CD4-positive, alpha-beta T cell treated with Interleukin-4 for 4 hours (primary cell): ENCODE measurements around the gene IRX5.

ENCODE experiments used
- DNase-seq: peaks from one replicate; pipeline ENCODE4 v3.0.0-alpha.2; 2020

Gene IRX5

GRCh38 chr16:54930005-54930868 is at the start of gene IRX5:
Gene IRX5 (plus strand): TSS chr16:54930865. CDS start chr16:54931199, 334 bp downstream.
- DNase-seq: peak; percentile 18

GRCh38 chr16:54882556-54882955 is 48.1 kb upstream of the IRX5 start:
- DNase-seq: no peak

GRCh38 chr16:54883358-54883757 is 47.3 kb upstream of the IRX5 start:
- DNase-seq: no peak

GRCh38 chr16:54886078-54886477 is 44.6 kb upstream of the IRX5 start:
- no peak for DNase-seq

- DNase-seq: no peak
Measured at GRCh38 chr16:54890381-54890780, 40.3 kb upstream of the IRX5 start.

GRCh38 chr16:54891346-54891745 is 39.3 kb upstream of the IRX5 start:
- no peak for DNase-seq

GRCh38 chr16:54892981-54893380 is 37.7 kb upstream of the IRX5 start:
- no peak for DNase-seq

- no peak for DNase-seq
Measured at GRCh38 chr16:54897930-54898329, 32.7 kb upstream of the IRX5 start.

GRCh38 chr16:54901606-54902005 is 29.1 kb upstream of the IRX5 start:
- no peak for DNase-seq

GRCh38 chr16:54903047-54903446 is 27.6 kb upstream of the IRX5 start:
- DNase-seq: no peak

GRCh38 chr16:54911079-54911478 is 19.6 kb upstream of the IRX5 start:
- no peak for DNase-seq

- DNase-seq: no peak
Measured at GRCh38 chr16:54912720-54913119, 17.9 kb upstream of the IRX5 start.

- no peak for DNase-seq
Measured at GRCh38 chr16:54921206-54921824, 9.3 kb upstream of the IRX5 start.

- DNase-seq: no peak
Measured at GRCh38 chr16:54923055-54923473, 7.6 kb upstream of the IRX5 start.

GRCh38 chr16:54923988-54924387 is 6.7 kb upstream of the IRX5 start:
- no peak for DNase-seq

GRCh38 chr16:54926166-54926838 is 4.4 kb upstream of the IRX5 start:
- no peak for DNase-seq

- no peak for DNase-seq
Measured at GRCh38 chr16:54927125-54928015, 3.3 kb upstream of the IRX5 start.

GRCh38 chr16:54928016-54928356 is 2.7 kb upstream of the IRX5 start:
- DNase-seq: no peak

- DNase-seq: peak; percentile 13
Measured at GRCh38 chr16:54928411-54929089, 2.1 kb upstream of the IRX5 start.

GRCh38 chr16:54929090-54930004 is 1.3 kb upstream of the IRX5 start:
- DNase-seq: peak; percentile 92

GRCh38 chr16:54930869-54931119 is 129 bp downstream of the IRX5 start:
- DNase-seq: no peak
